T-cell (primary cell): ENCODE measurements around the gene WDR11. TPM values are rescaled to one million over a fixed set of nuclear protein-coding genes. Genes with fewer than 3 reads are reported as not detected.

ENCODE experiments used
- ATAC-seq, 4 experiments: fragments of 200-7000 bp in 3 of 4; fragments of 150-1000 bp in 1 of 4; cut with Tn5 transposase; replicated peaks in 1 of 4; 1 replicate in 3 of 4; 2 replicates in 1 of 4; pipeline ENCODE4 v1.10.0; 2021; ENCODE audit warnings: moderate library complexity in 3 of 4, mild to moderate bottlenecking in 2 of 4, moderate number of reproducible peaks in 1 of 4
- CTCF ChIA-PET, 2 donors: fragments of 300-600 bp; sonication (Branson Sonifier 250); formaldehyde crosslinking; loops; one replicate each; lab custom pipeline; 2022; ENCODE audit warnings: antibody characterized with exemption in 2 of 2; lab: Charles Lee
- POLR2A ChIA-PET, 2 donors: fragments of 300-600 bp; sonication (Branson Sonifier 250); formaldehyde crosslinking; loops; one replicate each; lab custom pipeline; 2022; ENCODE audit warnings: antibody characterized with exemption in 2 of 2; lab: Charles Lee
- DNase-seq, 35 experiments: peaks; one replicate each; pipeline versions ENCODE4 v3.0.0 to v3.0.0-alpha.2; 2013 to 2023
- H3K27ac ChIP-seq: one replicate; pipeline ENCODE4 v1.5.1; 2013; ENCODE audit warnings: low read length
- H3K27me3 ChIP-seq, 2 experiments: replicated peaks in 1 of 2; 1 replicate in 1 of 2; 2 replicates in 1 of 2; pipeline versions ENCODE4 v1.6.1 to v1.7.0; 2013; ENCODE audit warnings: low read length in 1 of 2, mixed read lengths in 1 of 2; ENCODE audit not compliant: control insufficient read depth in 2 of 2, insufficient read depth in 2 of 2; ENCODE audit errors: extremely low read depth in 1 of 2
- H3K36me3 ChIP-seq, 2 donors: 1 replicate in 1 of 2; 2 replicates in 1 of 2; pipeline versions ENCODE4 v1.6.1 to v1.7.0; 2013; ENCODE audit warnings: low read length in 1 of 2; ENCODE audit not compliant: control insufficient read depth in 2 of 2, insufficient read depth in 1 of 2; ENCODE audit errors: extremely low read depth in 1 of 2
- H3K4me1 ChIP-seq, 2 experiments: 1 replicate in 1 of 2; 2 replicates in 1 of 2; pipeline versions ENCODE4 v1.6.1 to v1.7.0; 2013; ENCODE audit warnings: low read length in 2 of 2, mixed read lengths in 1 of 2; ENCODE audit not compliant: insufficient read depth in 2 of 2, control insufficient read depth in 1 of 2; ENCODE audit errors: extremely low read depth in 1 of 2
- H3K4me3 ChIP-seq, 2 donors: 1 replicate in 1 of 2; 2 replicates in 1 of 2; pipeline versions ENCODE4 v1.5.1 to v1.7.0; 2013; ENCODE audit warnings: mild to moderate bottlenecking in 2 of 2, low read length in 1 of 2, moderate library complexity in 1 of 2; ENCODE audit not compliant: control insufficient read depth in 1 of 2; ENCODE audit errors: extremely low read depth in 1 of 2
- H3K9me3 ChIP-seq: 2 replicates; pipeline ENCODE4 v1.7.0; 2013
- H3K27ac Mint-ChIP-seq, 2 donors: one replicate each; pipeline ENCODE4 v1.8.0; 2020 to 2021; ENCODE audit warnings: mild to moderate bottlenecking in 2 of 2, mixed read lengths in 2 of 2
- H3K27me3 Mint-ChIP-seq, 2 donors: one replicate each; pipeline ENCODE4 v1.8.0; 2021 to 2022; ENCODE audit warnings: mixed read lengths in 2 of 2
- H3K36me3 Mint-ChIP-seq: one replicate; pipeline ENCODE4 v1.8.0; 2021; ENCODE audit warnings: mixed read lengths
- H3K4me1 Mint-ChIP-seq, 3 donors: one replicate each; pipeline ENCODE4 v1.8.0; 2020 to 2022; ENCODE audit warnings: mixed read lengths in 3 of 3, mild to moderate bottlenecking in 1 of 3
- H3K4me3 Mint-ChIP-seq, 3 donors: one replicate each; pipeline ENCODE4 v1.8.0; 2020 to 2022; ENCODE audit warnings: mild to moderate bottlenecking in 3 of 3, mixed read lengths in 3 of 3, moderate library complexity in 3 of 3
- H3K9me3 Mint-ChIP-seq, 3 donors: one replicate each; pipeline ENCODE4 v1.8.0; 2020 to 2022; ENCODE audit warnings: mixed read lengths in 3 of 3
- WGBS: methylation state at CpG from one replicate; pipeline ENCODE4 v1.1.5; 2013; ENCODE audit warnings: missing lambda C conversion rate; ENCODE audit not compliant: insufficient coverage; 5-methylcytosine and 5-hydroxymethylcytosine counted together
- total RNA-seq, 35 experiments: library from RNA in 6 of 35; stranded (reverse) in 6 of 35; fragments of 120-200 nt in 1 of 35; gene quantifications; one replicate each; pipeline versions ENCODE4 v1.2.1 to v1.2.4 and lab custom pipeline; 2013 to 2026

The WDR11 gene
- total RNA-seq, 5 donors from 2014 or later (not counting 1 experiment from before 2014, with no cell fraction given) = 37.6 to 44.3 (median 38.9) TPM

- Mint-ChIP-seq H3K9me3 (no peaks in the 10 kb centered on the region), H3K4me1 (peaks cover 8 to 15% (median 11%) of the 10 kb centered on the region in 3 donors), H3K4me3 (no peak overlapping the region), H3K27me3 (peaks cover 26 to 43% of the 10 kb centered on the region in 2 donors), H3K36me3 (no peaks in the 10 kb centered on the region), H3K27ac (no peak overlapping the region)
- Histone ChIP-seq H3K4me1 (peaks cover 0 to 22% of the 10 kb centered on the region in 2 experiments), H3K27ac (no peak overlapping the region), H3K36me3 (no peaks in the 10 kb centered on the region), H3K27me3 (peaks cover 0 to 26% of the 10 kb centered on the region in 2 experiments), H3K4me3 (no peak overlapping the region), H3K9me3 (no peaks in the 10 kb centered on the region)
- POLR2A ChIA-PET = no interaction called here
- WGBS = 81% methylated on average over 4 of the region's 8 CpGs
- DNase-seq (no peak), ATAC-seq (no peak)
- CTCF ChIA-PET = interaction anchor here in 1 of 2 donors (1.0 kb wide), 1 partner anchor 13 kb away, joined by 3 read pairs; no protein-coding TSS in a partner anchor
Measured at GRCh38 chr10:120945801-120946302, 94.7 kb downstream of the WDR11 start.

- Histone ChIP-seq H3K27me3 (peaks cover 0 to 26% of the 10 kb centered on the region in 2 experiments), H3K27ac (no peak overlapping the region), H3K4me1 (peaks cover 0 to 22% of the 10 kb centered on the region in 2 experiments), H3K36me3 (no peaks in the 10 kb centered on the region), H3K4me3 (no peak overlapping the region), H3K9me3 (no peaks in the 10 kb centered on the region)
- Mint-ChIP-seq H3K9me3 (no peaks in the 10 kb centered on the region), H3K27ac (no peak overlapping the region), H3K4me1 (peaks cover 8 to 15% (median 11%) of the 10 kb centered on the region in 3 donors), H3K27me3 (peaks cover 33 to 48% of the 10 kb centered on the region in 2 donors), H3K4me3 (no peak overlapping the region), H3K36me3 (no peaks in the 10 kb centered on the region)
- WGBS = 77% methylated on average over 3 of the region's 7 CpGs
- CTCF ChIA-PET = no interaction called here
- no peak for DNase-seq
- no peak for ATAC-seq
- POLR2A ChIA-PET = no interaction called here
Measured at GRCh38 chr10:120946497-120946896, 95.3 kb downstream of the WDR11 start.

- POLR2A ChIA-PET = no interaction called here
- peaks cover 0 to 12% of the 10 kb centered on the region in 2 experiments for H3K4me1 ChIP-seq
- CTCF ChIA-PET = interaction anchor here (0.6 to 1.2 kb wide), 3 partner anchors 13 to 1113 kb away, joined by 3 to 7 read pairs (median 3); no protein-coding TSS in a partner anchor
- Mint-ChIP-seq H3K9me3 (peaks cover 0 to 7% (median 4%) of the 10 kb centered on the region in 3 donors), H3K36me3 (no peaks in the 10 kb centered on the region), H3K27me3 (peaks cover 41 to 45% of the 10 kb centered on the region in 2 donors), H3K4me3 (peak overlapping the region; percentile 39 to 69 (median 46)), H3K4me1 (peaks cover 5 to 10% (median 8%) of the 10 kb centered on the region in 3 donors), H3K27ac (no peak overlapping the region)
- H3K27ac ChIP-seq = no peak overlapping the region
- peak overlapping the region; percentile 26 to 39 for H3K4me3 ChIP-seq
- 2% methylated on average over 43 of the region's 47 CpGs for WGBS
- ATAC-seq (peak; percentile 82 to 91 (median 88)), DNase-seq (peak in 33 of 35 experiments; percentile 6 to 68 (median 36))
- no peaks in the 10 kb centered on the region for H3K9me3 ChIP-seq
- H3K36me3 ChIP-seq = no peaks in the 10 kb centered on the region
- H3K27me3 ChIP-seq = peaks cover 0 to 26% of the 10 kb centered on the region in 2 experiments
Measured at GRCh38 chr10:120948889-120949608, 97.9 kb downstream of the WDR11 start.

- H3K27me3 ChIP-seq = peaks cover 0 to 26% of the 10 kb centered on the region in 2 experiments
- ChIA-PET CTCF (interaction anchor here in 1 of 2 donors (1.2 kb wide), 1 partner anchor 13 kb away, joined by 3 read pairs; no protein-coding TSS in a partner anchor), POLR2A (no interaction called here)
- H3K36me3 ChIP-seq = no peaks in the 10 kb centered on the region
- Mint-ChIP-seq H3K27ac (peak overlapping the region in 1 of 2 donors; percentile 19), H3K9me3 (peaks cover 0 to 9% (median 8%) of the 10 kb centered on the region in 3 donors), H3K27me3 (peaks cover 42 to 45% of the 10 kb centered on the region in 2 donors), H3K4me3 (peak overlapping the region; percentile 39 to 69 (median 46)), H3K36me3 (no peaks in the 10 kb centered on the region), H3K4me1 (peaks cover 5 to 10% (median 8%) of the 10 kb centered on the region in 3 donors)
- WGBS = 15% methylated on average over 25 of the region's 28 CpGs
- no peaks in the 10 kb centered on the region for H3K9me3 ChIP-seq
- no peak overlapping the region for H3K27ac ChIP-seq
- H3K4me1 ChIP-seq = peaks cover 0 to 12% of the 10 kb centered on the region in 2 experiments
- H3K4me3 ChIP-seq = peak overlapping the region; percentile 26 to 39
- DNase-seq (no peak), ATAC-seq (peak in 3 of 4 experiments; percentile 35 to 39 (median 38))
Measured at GRCh38 chr10:120949609-120950031, 98.5 kb downstream of the WDR11 start.

GRCh38 chr10:120950051-120950561, 98.9 kb downstream of the WDR11 start:
- ChIA-PET POLR2A (no interaction called here), CTCF (no interaction called here)
- ATAC-seq = no peak
- H3K4me1 ChIP-seq = peaks cover 0 to 12% of the 10 kb centered on the region in 2 experiments
- Mint-ChIP-seq H3K27me3 (peaks cover 45 to 47% of the 10 kb centered on the region in 2 donors), H3K4me3 (peak overlapping the region in 1 of 3 donors; percentile 69), H3K36me3 (no peaks in the 10 kb centered on the region), H3K4me1 (peaks cover 5 to 10% (median 8%) of the 10 kb centered on the region in 3 donors), H3K9me3 (peaks cover 0 to 11% (median 9%) of the 10 kb centered on the region in 3 donors), H3K27ac (peak overlapping the region in 1 of 2 donors; percentile 19)
- no peaks in the 10 kb centered on the region for H3K9me3 ChIP-seq
- no peaks in the 10 kb centered on the region for H3K36me3 ChIP-seq
- no peak overlapping the region for H3K27ac ChIP-seq
- H3K4me3 ChIP-seq = peak overlapping the region in 1 of 2 donors; percentile 39
- WGBS = 6% methylated on average over 24 of the region's 24 CpGs
- DNase-seq = no peak
- H3K27me3 ChIP-seq = peaks cover 0 to 26% of the 10 kb centered on the region in 2 experiments

GRCh38 chr10:120951288-120951687, 100.1 kb downstream of the WDR11 start:
- Histone ChIP-seq H3K9me3 (no peaks in the 10 kb centered on the region), H3K27me3 (peaks cover 0 to 28% of the 10 kb centered on the region in 2 experiments), H3K4me3 (no peak overlapping the region), H3K4me1 (peaks cover 0 to 12% of the 10 kb centered on the region in 2 experiments), H3K27ac (no peak overlapping the region), H3K36me3 (no peaks in the 10 kb centered on the region)
- CTCF ChIA-PET = no interaction called here
- peaks cover 0 to 11% (median 9%) of the 10 kb centered on the region in 3 donors for H3K9me3 Mint-ChIP-seq
- no peak overlapping the region for H3K27ac Mint-ChIP-seq
- H3K36me3 Mint-ChIP-seq = no peaks in the 10 kb centered on the region
- peaks cover 5 to 10% (median 8%) of the 10 kb centered on the region in 3 donors for H3K4me1 Mint-ChIP-seq
- no peak for DNase-seq
- POLR2A ChIA-PET = no interaction called here
- peaks cover 45 to 52% of the 10 kb centered on the region in 2 donors for H3K27me3 Mint-ChIP-seq
- no peak for ATAC-seq
- no peak overlapping the region for H3K4me3 Mint-ChIP-seq
- WGBS = 85% methylated on average over 4 of the region's 5 CpGs
